ENCODE measurements around the gene SLC7A4.

Gene SLC7A4

DNA sequence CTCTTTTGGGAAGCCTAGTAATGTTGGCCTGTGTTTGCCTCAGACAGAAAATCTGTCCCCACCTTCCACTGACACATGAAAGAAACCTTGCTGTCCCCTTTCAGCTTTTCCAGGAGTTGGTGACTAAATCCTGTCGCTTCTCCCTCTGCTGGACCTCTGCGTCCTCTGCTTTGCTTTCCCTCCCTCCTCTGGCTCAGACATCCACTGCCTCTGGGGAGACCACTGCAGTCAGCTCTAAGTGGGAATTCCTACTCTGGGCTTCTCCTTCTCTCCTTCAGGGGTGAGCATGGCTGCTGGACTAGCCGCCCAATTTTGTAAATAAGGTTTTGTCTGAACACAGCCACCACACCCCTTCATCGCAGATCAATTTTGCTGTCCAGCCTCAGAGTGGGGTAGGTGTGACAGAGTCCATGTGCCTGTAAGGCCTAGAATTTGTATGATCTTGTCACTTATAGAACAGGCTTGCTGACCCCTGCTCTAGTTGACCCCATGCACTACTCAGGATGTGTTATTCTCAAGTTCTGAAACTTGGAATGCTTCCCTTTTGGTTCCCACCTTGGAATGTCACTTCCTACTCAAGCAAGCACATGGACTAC is 36.4 kb upstream of the SLC7A4 start:
- Histone ChIP-seq H3K27ac (ENCODE audit: low read length) (no peak overlapping the region), H3K4me1 (ENCODE audit: insufficient read depth, low read length) (no peaks in the 10 kb centered on the region), H3K9me3 (ENCODE audit: insufficient read depth, low read length, severe bottlenecking) (no peaks in the 10 kb centered on the region), H3K79me2 (ENCODE audit: insufficient read depth, low read length) (no peaks in the 10 kb centered on the region), H3K36me3 (ENCODE audit: insufficient read depth, low read length) (no peaks in the 10 kb centered on the region), H2AFZ (ENCODE audit: low read depth, low read length) (no peak overlapping the region), H3K9ac (ENCODE audit: low read depth, low read length) (no peak overlapping the region), H3K27me3 (ENCODE audit: insufficient read depth, low read length, poor library complexity) (peaks cover 6% of the 10 kb centered on the region), H3K4me3 (ENCODE audit: low read depth in 1 of 2, low read length in 2 of 2) (no peak overlapping the region), H4K20me1 (ENCODE audit: insufficient read depth, low read length) (no peaks in the 10 kb centered on the region; the same call in 1 of the 2 replicates), H3K4me2 (ENCODE audit: insufficient read depth, low read length) (no peak overlapping the region)
- ATAC-seq (ENCODE audit: insufficient read depth, low read depth) (no peak), DNase-seq (no peak)
- TF ChIP-seq EZH2 (IDR thresholded peaks at IDR 0.05; ENCODE audit: borderline replicate concordance, low read depth, low read length, severe bottlenecking) (no peak), CTCF (IDR thresholded peaks at IDR 0.05; ENCODE audit: borderline replicate concordance, extremely low read depth, low read length, poor library complexity, severe bottlenecking) (no peak)

- TF ChIP-seq CTCF (IDR thresholded peaks at IDR 0.05; ENCODE audit: borderline replicate concordance, extremely low read depth, low read length, poor library complexity, severe bottlenecking), result no peak
- TF ChIP-seq EZH2 (IDR thresholded peaks at IDR 0.05; ENCODE audit: borderline replicate concordance, low read depth, low read length, severe bottlenecking), result no peak
- Histone ChIP-seq H3K79me2 (ENCODE audit: insufficient read depth, low read length) (no peaks in the 10 kb centered on the region), H3K4me2 (ENCODE audit: insufficient read depth, low read length) (no peak overlapping the region), H2AFZ (ENCODE audit: low read depth, low read length) (no peak overlapping the region), H3K27ac (ENCODE audit: low read length) (no peak overlapping the region), H3K4me1 (ENCODE audit: insufficient read depth, low read length) (no peaks in the 10 kb centered on the region), H4K20me1 (ENCODE audit: insufficient read depth, low read length) (no peaks in the 10 kb centered on the region; the same call in 1 of the 2 replicates), H3K27me3 (ENCODE audit: insufficient read depth, low read length, poor library complexity) (peaks cover 6% of the 10 kb centered on the region), H3K36me3 (ENCODE audit: insufficient read depth, low read length) (no peaks in the 10 kb centered on the region), H3K9me3 (ENCODE audit: insufficient read depth, low read length, severe bottlenecking) (no peaks in the 10 kb centered on the region), H3K9ac (ENCODE audit: low read depth, low read length) (no peak overlapping the region), H3K4me3 (ENCODE audit: low read depth in 1 of 2, low read length in 2 of 2) (no peak overlapping the region)
- no peak for ATAC-seq (ENCODE audit: insufficient read depth, low read depth)
- DNase-seq, result no peak
Observed at GRCh38 chr22:21067901-21068680, 35.7 kb upstream of the SLC7A4 start.

- TF ChIP-seq EZH2 (IDR thresholded peaks at IDR 0.05; ENCODE audit: borderline replicate concordance, low read depth, low read length, severe bottlenecking), result no peak
- no peak for TF ChIP-seq CTCF (IDR thresholded peaks at IDR 0.05; ENCODE audit: borderline replicate concordance, extremely low read depth, low read length, poor library complexity, severe bottlenecking)
- H3K4me1 ChIP-seq (ENCODE audit: insufficient read depth, low read length), result no peaks in the 10 kb centered on the region
- no peak for ATAC-seq (ENCODE audit: insufficient read depth, low read depth)
- H3K9me3 ChIP-seq (ENCODE audit: insufficient read depth, low read length, severe bottlenecking), result no peaks in the 10 kb centered on the region
- no peak overlapping the region for H3K9ac ChIP-seq (ENCODE audit: low read depth, low read length)
- H3K4me3 ChIP-seq (ENCODE audit: low read depth in 1 of 2, low read length in 2 of 2), result no peak overlapping the region
- H2AFZ ChIP-seq (ENCODE audit: low read depth, low read length), result no peak overlapping the region
- no peak for DNase-seq
- no peaks in the 10 kb centered on the region for H3K79me2 ChIP-seq (ENCODE audit: insufficient read depth, low read length)
- H3K27me3 ChIP-seq (ENCODE audit: insufficient read depth, low read length, poor library complexity), result peaks cover 6% of the 10 kb centered on the region
- no peaks in the 10 kb centered on the region; the same call in 1 of the 2 replicates for H4K20me1 ChIP-seq (ENCODE audit: insufficient read depth, low read length)
- H3K4me2 ChIP-seq (ENCODE audit: insufficient read depth, low read length), result no peak overlapping the region
- no peak overlapping the region for H3K27ac ChIP-seq (ENCODE audit: low read length)
- no peaks in the 10 kb centered on the region for H3K36me3 ChIP-seq (ENCODE audit: insufficient read depth, low read length)
Observed at GRCh38 chr22:21067075-21067900, 34.9 kb upstream of the SLC7A4 start.

Data from DND-41 (cell line).